HepG2 (cell line): ENCODE measurements around the gene BTBD1. TPM values are rescaled to one million over a fixed set of nuclear protein-coding genes. Genes with fewer than 3 reads are reported as not detected.
A peak's percentile ranks its signal among the peaks of the same experiment; 100 is the strongest.

Experiments
- CENPX ChIP-seq: sonication (generic); formaldehyde crosslinking; IDR thresholded peaks from 2 replicates; pipeline ENCODE4 v1.9.0; 2021; ENCODE audit warnings: mild to moderate bottlenecking, missing genetic modification reagents, moderate library complexity
- CSRNP1 ChIP-seq: sonication (generic); formaldehyde crosslinking; IDR thresholded peaks from 2 replicates; pipeline ENCODE4 v1.8.1; 2023; ENCODE audit warnings: mild to moderate bottlenecking, missing genetic modification reagents
- HDAC2 ChIP-seq: sonication (generic); formaldehyde crosslinking; IDR thresholded peaks from 2 replicates; pipeline ENCODE4 v1.4.0; 2020; ENCODE audit warnings: missing genetic modification reagents
- REPIN1 ChIP-seq: sonication (generic); formaldehyde crosslinking; IDR thresholded peaks from 2 replicates; pipeline ENCODE4 v1.8.0; 2022; ENCODE audit warnings: missing genetic modification reagents, low read depth, mild to moderate bottlenecking, borderline replicate concordance
- TCF7L2 ChIP-seq: IDR thresholded peaks from 2 replicates; pipeline ENCODE4 v1.6.1; 2011; ENCODE audit warnings: mild to moderate bottlenecking, low read depth, low read length, moderate library complexity
- TEAD3 ChIP-seq: optimal IDR thresholded peaks from 2 replicates; pipeline ENCODE3; 2016; ENCODE audit warnings: borderline replicate concordance
- TFDP2 ChIP-seq: sonication (generic); formaldehyde crosslinking; IDR thresholded peaks from 2 replicates; pipeline ENCODE4 v1.4.0; 2020; ENCODE audit warnings: missing genetic modification reagents
- ZBTB40 ChIP-seq, 2 experiments: fragments of 450-650 bp in 1 of 2; sonication (generic) in 1 of 2; formaldehyde crosslinking in 1 of 2; IDR thresholded peaks; 2 replicates each; pipeline versions ENCODE4 v1.6.1 to v1.8.0; 2016 to 2022; ENCODE audit warnings: antibody characterized with exemption in 1 of 2, mild to moderate bottlenecking in 1 of 2, missing genetic modification reagents in 1 of 2
- ZNF343 ChIP-seq: sonication (generic); formaldehyde crosslinking; IDR thresholded peaks from 2 replicates; pipeline ENCODE4 v1.4.0; 2020; ENCODE audit warnings: mild to moderate bottlenecking, missing genetic modification reagents
- ZNF609 ChIP-seq: sonication (generic); formaldehyde crosslinking; IDR thresholded peaks from 2 replicates; pipeline ENCODE4 v1.4.0; 2020; ENCODE audit warnings: mild to moderate bottlenecking, missing genetic modification reagents, borderline replicate concordance
- polyA plus RNA-seq, 8 experiments: library from polyadenylated mRNA; depleted of rRNA in 3 of 8; stranded (reverse) in 7 of 8; unstranded in 1 of 8; fragments of >200 nt; fragmentation: Illumina TruSeq in 4 of 8; extraction: Trizol in 4 of 8; gene quantifications; 2 replicates each; pipeline versions ENCODE4 v1.2.1 to v1.2.3, GENCODE V29; 2011 to 2016; ENCODE audit warnings: low read depth in 4 of 8, missing spikeins in 1 of 8, mixed read lengths in 1 of 8; ENCODE audit not compliant: insufficient read depth in 1 of 8
- total RNA-seq, 5 experiments: library from RNA; depleted of rRNA; stranded (reverse); fragments of >200 nt; fragmentation: Illumina TruSeq; extraction: Trizol; gene quantifications; 2 replicates each; pipeline ENCODE4 v1.2.3, GENCODE V29; 2016; ENCODE audit warnings: low read depth in 1 of 5

BTBD1 gene
- total and polyA plus RNA-seq, 2 of the 13 experiments (the other 11 are each of a cell fraction or from before 2014, with no cell fraction given) = 32.1 to 53.9 TPM

GRCh38 chr15:83011271-83012075, 55.6 kb downstream of the BTBD1 start, which contains the start of gene C15orf40 (continued):
- TF ChIP-seq ZBTB40 (IDR thresholded peaks at IDR 0.05) (no peak), ZBTB40 (CRISPR knock-in tag; IDR thresholded peaks at IDR 0.05) (peak; percentile 79), ZNF343 (CRISPR knock-in tag) (no peak), CENPX (CRISPR knock-in tag) (no peak), ZNF609 (peak; percentile 29; the same call in 1 of the 2 replicates), TFDP2 (CRISPR knock-in tag) (peak; percentile 82), CSRNP1 (0 out of 2 replicates have a peak, but pooled peaks have one; percentile 41), HDAC2 (CRISPR knock-in tag) (peak; percentile 82), TCF7L2 (no peak), TEAD3 (CRISPR knock-in tag) (no peak), REPIN1 (CRISPR knock-in tag) (peak; percentile 86)
